Kasumi-1 (cell line): Measurements from ENCODE around the gene PTGFR.

Experiments
- DNase-seq, 2 experiments: peaks; one replicate each; lab custom pipeline; 2025; lab: John Stamatoyannopoulos, UW

PTGFR gene

GRCh38 chr1:78520216-78520615 is 29.4 kb downstream of the PTGFR start:
- no peak for DNase-seq

GRCh38 chr1:78520843-78521242 is 30.1 kb downstream of the PTGFR start:
- DNase-seq, result no peak

GRCh38 chr1:78522136-78522535 is 31.4 kb downstream of the PTGFR start:
- no peak for DNase-seq

GRCh38 chr1:78526496-78526895 is 35.7 kb downstream of the PTGFR start:
- no peak for DNase-seq

- DNase-seq, result no peak
Observed at GRCh38 chr1:78527706-78528105, 36.9 kb downstream of the PTGFR start.

- DNase-seq, result no peak
Observed at GRCh38 chr1:78533527-78533926, 42.8 kb downstream of the PTGFR start.

- DNase-seq, result no peak
Observed at GRCh38 chr1:78535286-78535685, 44.5 kb downstream of the PTGFR start.

GRCh38 chr1:78536427-78536826 is 45.7 kb downstream of the PTGFR start:
- DNase-seq, result no peak

GRCh38 chr1:78540048-78540447 is 49.3 kb downstream of the PTGFR start:
- no peak for DNase-seq

- no peak for DNase-seq
Observed at GRCh38 chr1:78541479-78541878, 50.7 kb downstream of the PTGFR start.

- no peak for DNase-seq
Observed at GRCh38 chr1:78543941-78544643, 53.3 kb downstream of the PTGFR start.

GRCh38 chr1:78547081-78547480 is 56.3 kb downstream of the PTGFR start:
- DNase-seq, result no peak

GRCh38 chr1:78549331-78549730 is 58.6 kb downstream of the PTGFR start:
- no peak for DNase-seq

- no peak for DNase-seq
Observed at GRCh38 chr1:78549891-78550290, 59.1 kb downstream of the PTGFR start.

- DNase-seq, result peak; percentile 5 to 19
Observed at GRCh38 chr1:78553859-78554258, 63.1 kb downstream of the PTGFR start.

GRCh38 chr1:78554840-78555239 is 64.1 kb downstream of the PTGFR start:
- no peak for DNase-seq

- DNase-seq, result no peak
Observed at GRCh38 chr1:78559680-78560079, 68.9 kb downstream of the PTGFR start.

- DNase-seq, result no peak
Observed at GRCh38 chr1:78560811-78561210, 70.0 kb downstream of the PTGFR start.

GRCh38 chr1:78561856-78562255 is 71.1 kb downstream of the PTGFR start:
- DNase-seq, result no peak

GRCh38 chr1:78565393-78565792 is 74.6 kb downstream of the PTGFR start:
- no peak for DNase-seq

- no peak for DNase-seq
Observed at GRCh38 chr1:78570539-78570938, 79.8 kb downstream of the PTGFR start.

GRCh38 chr1:78577257-78578100 is 86.7 kb downstream of the PTGFR start:
- DNase-seq, result no peak

GRCh38 chr1:78586572-78586971 is 95.8 kb downstream of the PTGFR start:
- DNase-seq, result no peak
